Measurements from ENCODE around the gene AGAP1.
"Not testable (repeated sequence)": the region's sequence is repeated elsewhere in the genome, so short reads cannot be mapped to it uniquely, and the experiment has no call there.

AGAP1 gene

DNA sequence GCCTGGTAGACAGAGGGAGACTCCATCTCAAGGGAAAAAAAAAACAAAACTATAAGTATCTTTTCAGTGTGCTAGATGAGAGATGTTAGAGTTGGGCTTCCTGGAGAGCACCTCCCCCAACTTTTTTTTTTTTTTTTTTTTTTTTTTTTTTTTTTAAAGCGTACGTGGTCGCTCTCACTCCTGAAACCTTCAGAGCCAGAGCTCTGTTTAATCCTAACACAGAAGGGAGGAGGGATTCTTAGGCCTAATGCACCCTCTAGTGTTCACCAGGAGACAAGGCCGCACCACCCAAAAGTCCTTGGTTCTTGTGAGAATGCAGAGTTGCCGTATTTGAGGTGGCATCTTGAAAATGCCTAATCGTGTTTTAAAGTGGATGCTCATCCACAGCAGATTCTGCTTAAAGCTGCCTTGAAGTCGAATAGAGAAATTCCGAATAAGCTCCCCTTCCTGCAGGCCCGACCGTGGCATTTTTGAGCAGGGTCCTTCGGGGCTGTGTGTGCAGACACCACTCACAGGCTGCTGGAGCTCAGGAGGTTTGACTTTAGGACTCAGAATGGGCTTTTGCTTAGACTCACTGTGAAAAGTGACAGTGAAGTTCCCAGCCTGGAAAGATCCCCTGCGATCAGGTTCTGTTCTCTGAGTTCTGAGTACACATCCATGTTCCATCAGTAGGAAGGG is 252.6 kb downstream of the AGAP1 start:
- peak; percentile 55 to 71 (median 66) for DNase-seq

DNA sequence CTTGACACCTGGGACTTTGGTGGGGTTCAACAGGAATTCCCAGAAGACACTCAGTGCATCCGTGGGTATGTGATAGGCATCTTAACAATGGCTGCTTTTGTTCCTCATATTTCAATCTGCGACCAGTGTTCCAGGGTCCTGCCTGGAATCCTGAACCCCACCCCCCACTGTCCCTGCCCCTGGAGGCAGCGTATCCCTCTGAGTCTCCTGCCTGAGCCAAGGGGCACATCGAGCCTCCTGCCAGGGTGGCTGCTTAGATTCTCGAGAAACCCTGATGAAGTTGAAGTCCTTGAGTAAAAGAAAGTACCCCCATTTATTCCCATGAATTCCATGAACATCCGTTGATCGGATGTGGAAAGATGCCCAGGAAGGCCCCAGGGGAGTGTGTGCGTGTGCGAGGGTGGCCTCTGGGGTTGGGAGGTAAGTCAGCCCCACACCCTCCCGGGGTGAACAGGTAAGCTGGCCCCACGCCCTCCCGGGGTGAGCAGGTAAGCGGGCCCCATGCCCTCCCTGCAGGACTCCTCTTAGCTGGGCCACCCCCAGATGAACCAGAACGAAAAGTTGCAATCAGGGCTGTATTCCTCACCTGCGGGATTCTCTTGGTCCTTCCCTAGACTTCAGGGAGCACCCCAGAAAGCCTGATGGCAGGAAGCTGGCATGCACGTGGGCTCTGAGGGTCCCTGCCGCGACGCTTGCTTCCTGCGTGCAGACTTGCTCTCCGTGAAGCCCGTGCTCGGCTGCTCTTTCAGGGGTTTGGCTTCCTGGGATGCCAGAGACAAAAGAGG is 253.3 kb downstream of the AGAP1 start:
- DNase-seq, result no peak

DNA sequence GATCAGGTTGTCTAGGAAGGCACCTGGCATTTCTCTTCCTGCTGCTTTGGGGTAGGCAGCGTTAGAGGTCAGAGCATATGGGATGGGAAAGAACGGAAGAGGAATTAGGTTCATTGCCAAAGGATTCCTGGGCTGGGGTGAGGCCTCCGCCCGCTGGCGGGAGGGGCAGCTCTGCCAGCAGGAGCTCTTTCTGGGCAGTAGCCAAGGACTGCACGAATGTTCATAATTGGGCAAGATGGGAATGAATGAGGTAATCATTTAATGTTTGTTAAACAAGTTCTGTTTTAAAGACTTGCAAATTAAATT is 253.9 kb downstream of the AGAP1 start:
- no peak for DNase-seq

DNA sequence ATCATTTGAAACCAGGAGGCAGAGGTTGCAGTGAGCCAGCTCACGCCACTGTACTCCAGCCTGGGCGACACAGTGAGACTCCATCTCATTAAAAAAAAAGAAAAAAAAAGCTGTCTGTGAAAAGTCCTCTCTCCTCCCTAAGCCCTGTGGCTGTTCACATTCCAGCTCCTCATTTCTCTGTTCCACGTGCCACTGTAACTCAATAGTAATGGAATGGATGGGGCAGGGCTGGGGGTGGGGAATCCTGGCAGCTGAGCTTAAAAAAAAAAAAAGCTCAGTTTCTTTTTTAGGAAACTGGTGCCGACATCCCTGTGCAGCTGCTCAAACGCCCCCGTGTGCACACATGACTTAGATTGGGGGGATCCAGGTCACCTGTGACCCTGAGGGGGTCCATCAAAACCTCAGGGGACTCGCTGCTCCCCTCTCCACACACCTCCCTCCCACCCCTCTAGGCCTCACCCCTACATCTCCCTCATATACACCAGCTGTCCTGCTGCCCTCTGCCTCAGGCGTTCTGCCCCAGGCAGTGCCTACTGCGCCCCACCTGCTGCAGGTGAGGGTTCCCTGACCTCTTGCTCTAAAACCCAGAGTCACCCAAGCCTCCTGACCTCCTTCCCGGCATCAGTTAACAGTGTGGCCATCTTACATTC is 255.4 kb downstream of the AGAP1 start:
- no peak for DNase-seq

DNA sequence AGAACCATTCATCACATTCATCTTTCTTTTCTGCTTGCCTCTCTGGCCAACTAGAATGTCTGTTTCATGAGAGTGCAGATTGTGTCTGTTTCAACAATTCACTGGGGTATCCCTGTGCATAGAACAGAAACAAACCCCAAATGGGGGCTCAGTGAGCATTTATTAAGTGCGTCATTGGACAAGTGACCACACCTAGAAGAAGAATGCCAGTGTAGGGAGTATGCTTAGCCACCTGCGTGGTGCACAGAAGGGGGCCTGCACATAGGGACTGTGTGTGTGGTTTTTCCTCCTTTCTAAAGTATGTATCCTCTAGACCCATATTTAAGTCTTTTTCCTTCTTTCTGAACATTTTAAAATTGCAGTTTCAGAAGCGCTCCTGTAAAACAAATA is 255.9 kb downstream of the AGAP1 start:
- DNase-seq, result no peak

DNA sequence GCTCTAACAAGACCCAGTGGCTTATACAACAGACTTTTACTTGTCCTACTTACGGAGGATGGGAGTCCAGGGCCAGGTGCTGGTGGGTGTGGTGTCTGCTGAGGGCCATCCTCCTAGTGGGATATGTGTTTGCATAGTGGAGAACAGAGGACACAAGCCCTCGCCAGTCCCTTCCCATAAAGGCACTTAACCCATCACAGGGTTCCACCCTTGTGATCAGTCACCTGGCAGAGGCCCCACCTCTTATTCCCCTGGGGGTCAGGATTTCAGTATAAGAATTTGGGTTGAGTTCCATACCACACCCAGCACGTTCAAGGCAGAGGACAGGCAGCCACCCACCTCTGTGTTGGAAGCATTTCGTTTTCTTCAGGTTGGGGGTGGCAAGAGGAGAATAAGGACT is 259.0 kb downstream of the AGAP1 start:
- DNase-seq, result no peak

DNA sequence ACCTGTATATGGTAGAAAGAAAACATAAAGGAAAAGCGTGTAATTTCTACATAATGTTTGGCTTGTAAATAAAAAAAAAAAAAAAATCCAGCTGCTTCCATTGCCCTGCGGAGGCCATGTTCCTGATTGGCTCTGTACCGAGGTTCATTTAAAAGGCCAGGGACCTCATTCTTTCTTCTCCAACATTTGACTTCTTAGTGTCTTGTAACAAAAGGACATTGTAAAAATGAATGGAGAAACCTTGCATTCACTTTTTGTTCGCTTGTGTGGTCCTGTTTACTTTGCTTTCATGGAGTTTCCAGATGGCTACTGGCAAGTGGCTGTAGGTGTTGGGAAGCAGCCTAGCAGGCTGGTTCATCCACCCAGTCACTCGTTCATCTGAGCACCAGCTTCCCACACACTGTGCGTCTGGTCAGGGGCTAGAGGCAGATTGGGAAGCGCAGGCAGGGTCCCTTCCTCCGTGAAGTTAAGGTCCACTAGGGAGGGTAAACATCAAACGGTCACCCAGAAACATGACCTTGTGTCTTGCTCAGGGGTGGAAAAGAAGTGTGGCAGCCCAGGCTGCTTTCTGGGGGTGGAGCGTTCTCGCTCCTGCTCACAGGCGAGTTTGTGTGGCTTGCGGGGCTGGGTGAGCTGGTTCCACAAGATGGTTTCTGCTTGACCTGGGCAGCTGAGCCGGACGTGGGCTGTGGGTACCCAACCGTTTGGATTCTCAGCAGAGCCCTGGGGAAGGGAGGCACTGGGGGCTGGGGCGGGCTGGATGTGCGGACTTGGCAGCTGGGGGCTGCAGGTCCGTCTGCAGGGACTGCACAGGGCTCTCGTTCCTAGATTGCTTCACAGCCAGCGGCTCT is 260.7 kb downstream of the AGAP1 start:
- no peak for DNase-seq

DNA sequence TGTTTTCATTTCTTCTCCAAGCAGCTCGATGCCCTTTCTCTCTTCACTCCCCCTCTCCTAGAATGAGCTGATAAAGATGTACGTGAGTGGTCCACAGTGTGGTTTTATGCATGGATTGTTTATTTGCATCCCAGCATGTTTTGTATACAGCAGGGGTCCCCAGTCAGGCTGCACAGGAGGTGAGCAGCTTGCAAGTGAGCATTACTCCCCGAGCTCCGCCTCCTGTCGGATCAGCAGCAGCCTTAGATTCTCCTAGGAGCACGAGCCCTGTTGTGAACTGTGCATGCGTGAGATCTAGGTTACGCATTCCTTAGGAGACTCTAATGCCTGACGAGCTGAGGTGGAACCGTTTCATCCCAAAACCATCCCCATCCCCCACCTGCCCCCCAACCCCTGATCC is 262.6 kb downstream of the AGAP1 start:
- no peak for DNase-seq

DNA sequence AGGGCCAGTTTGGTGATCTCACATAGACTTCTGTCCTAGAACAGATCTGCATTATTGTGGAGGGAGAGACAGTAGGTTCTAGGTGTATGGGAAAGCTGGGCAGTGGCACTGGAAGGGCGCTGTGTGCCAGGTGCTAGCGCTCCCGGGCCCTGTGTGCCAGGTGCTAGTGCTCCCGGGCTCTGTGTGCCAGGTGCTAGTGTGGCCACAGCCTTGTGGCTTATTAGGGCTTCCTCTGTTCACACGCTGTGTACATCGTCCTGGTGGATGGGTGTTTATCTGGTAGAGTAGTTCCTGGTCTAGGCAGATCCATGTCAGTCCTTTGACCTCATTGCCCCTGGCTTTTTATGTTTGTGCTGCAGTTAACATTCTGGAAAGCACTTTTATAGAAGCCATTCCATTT is 263.4 kb downstream of the AGAP1 start:
- no peak for DNase-seq

DNA sequence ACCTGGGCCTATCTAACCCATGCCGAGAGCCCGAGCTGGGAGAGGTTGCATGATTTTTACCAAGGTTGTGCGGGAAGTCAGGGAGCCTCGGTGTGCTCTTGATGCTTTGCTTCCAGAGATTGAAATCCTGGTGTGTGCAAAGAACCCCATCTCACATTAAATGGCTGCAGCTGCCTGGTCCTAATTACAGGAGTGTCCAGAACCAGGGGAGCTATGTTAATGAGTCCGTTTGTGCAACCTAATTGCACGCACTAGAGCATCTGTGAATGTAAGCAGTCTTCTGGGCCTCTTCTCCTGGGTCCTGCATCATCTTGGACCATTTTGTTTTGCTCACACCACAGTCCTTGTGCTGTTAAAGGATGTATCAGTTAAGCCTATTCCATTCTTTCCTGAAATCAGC is 263.8 kb downstream of the AGAP1 start:
- no peak for DNase-seq

DNA sequence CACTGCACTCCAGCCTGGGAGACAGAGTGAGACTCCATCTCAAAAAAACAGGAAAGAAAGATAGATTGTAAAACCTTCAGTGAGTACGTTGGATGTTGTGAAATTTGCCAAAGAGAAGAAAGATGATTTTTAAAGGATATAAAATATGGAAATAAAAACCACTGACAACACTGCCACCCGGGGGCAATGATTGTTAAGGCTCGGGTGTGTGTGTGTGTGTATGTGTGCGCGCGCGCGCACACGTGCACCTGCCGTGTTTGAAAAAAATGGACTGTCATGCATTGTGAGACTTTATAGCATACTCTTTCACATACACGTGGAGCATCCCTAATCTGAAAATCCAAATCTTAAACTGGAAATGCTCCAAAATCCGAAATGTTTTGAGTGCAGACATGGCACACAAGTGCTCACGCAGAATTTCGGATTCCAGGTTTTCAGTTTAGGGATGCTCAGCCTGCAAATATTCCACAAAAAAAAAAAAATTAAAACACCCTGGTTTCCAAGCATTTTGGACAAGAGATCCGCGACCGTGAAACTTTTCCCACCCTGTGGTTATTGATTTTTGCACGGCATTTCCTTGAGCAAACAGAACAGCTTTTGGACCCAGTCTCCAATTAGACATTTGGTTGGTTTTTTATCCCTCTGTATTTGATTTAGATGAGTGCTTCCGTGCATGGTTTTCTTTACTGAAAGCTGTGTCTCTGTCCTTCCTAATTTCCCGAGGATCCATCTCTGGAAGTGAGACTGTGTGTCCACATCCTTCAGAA is 269.2 kb downstream of the AGAP1 start:
- DNase-seq, result no peak

DNA sequence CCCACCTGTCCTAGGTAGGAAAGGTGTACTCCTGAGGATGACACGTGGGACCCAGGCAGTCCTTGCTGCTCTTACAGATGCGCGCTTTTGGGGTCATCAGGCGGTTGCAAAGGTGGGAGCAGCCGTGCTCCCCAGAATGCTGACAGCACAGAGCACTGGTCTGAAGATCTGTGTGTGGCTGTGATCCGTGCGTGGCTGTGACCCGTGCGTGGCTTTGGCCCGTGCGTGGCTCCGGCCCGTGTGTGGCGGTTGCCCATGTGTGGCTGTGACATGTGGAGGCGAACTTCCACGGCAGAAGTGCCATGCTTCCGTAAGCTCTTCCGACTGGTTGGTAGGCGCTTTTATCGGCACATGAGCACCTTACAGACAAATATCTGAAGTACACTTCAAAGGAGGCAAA is 270.0 kb downstream of the AGAP1 start:
- no peak for DNase-seq

DNA sequence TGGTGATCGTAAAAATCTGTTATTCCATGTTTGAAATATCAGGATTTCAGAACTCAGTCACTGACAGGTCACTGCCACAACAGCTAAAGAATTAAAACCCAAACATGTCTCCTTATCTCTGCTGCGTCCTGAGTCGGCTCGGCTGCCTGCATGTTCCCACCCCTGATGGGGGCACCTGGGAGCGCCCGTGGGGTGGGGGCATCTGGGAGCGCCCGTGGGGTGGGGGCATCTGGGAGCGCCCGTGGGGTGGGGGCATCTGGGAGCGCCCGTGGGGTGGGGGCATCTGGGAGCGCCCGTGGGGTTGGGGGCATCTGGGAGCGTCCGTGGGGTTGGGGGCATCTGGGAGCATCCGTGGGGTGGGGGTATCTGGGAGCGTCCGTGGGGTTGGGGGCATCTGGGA is 270.6 kb downstream of the AGAP1 start:
- not testable (repeated sequence) for DNase-seq

DNA sequence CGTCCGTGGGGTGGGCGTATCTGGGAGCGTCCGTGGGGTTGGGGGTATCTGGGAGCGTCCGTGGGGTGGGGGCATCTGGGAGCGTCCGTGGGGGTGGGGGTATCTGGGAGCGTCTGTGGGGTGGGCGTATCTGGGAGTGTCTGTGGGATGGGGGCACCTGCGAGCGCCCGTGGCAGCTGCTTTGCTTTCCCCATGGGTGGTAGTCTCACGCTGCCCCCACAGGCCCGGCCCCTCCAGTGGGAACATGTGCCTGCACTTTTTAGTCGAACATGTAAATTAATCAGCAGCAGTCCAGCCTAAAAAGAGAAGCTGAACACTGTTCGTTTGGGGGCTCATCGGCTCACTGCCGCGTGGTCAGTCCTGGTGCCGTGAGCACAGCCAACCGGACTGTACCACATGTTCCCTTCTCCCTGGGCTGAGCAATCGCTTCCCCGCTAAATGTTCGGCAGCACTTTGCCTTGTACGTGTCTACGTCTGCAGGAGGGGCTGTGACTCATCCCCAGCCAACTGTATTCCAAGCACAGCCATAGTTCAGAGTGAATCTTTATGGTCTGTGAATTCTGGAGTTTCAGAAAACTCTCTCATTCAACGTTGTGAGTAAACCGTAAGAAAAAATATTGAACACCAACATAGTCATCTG is 271.5 kb downstream of the AGAP1 start:
- no peak for DNase-seq

DNA sequence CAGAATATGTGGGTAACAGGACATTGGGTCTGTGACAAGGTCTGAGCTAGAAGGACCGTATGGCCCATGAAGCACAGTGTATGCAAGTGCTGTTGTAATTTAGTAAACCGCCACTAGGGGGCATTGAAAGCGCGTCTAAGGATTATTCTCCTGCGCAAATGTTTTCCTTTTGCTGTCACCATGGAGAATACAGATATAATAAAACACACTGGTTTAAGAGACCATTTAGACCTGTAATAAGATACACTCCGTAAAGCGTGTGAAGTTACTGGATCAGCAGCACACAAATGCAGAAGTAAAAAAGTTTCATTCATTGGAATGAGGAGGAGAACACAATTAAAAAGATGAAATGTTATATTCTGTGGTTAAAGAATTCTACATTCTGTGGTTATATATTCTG is 272.4 kb downstream of the AGAP1 start:
- DNase-seq, result peak; percentile 72 to 79 (median 77)

DNA sequence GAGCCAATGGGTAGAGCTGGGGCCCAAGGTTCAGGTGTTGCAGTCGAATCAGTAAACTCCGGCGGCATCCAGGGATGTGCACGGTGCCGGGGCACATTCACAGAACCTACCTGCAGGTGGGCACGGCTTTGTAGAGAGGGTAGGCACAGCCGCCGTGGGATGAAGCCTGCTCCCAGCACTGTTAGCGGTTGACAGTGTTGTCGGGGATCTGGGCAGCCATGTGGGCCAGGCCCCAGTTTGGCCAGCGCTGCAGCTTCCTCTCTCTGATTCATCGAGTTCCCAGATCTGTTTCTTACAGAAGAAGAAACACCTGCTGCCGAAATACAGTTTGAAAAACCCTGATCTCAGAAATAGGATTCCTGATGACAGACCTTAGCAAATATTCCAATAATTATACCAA is 274.8 kb downstream of the AGAP1 start:
- DNase-seq, result no peak

DNA sequence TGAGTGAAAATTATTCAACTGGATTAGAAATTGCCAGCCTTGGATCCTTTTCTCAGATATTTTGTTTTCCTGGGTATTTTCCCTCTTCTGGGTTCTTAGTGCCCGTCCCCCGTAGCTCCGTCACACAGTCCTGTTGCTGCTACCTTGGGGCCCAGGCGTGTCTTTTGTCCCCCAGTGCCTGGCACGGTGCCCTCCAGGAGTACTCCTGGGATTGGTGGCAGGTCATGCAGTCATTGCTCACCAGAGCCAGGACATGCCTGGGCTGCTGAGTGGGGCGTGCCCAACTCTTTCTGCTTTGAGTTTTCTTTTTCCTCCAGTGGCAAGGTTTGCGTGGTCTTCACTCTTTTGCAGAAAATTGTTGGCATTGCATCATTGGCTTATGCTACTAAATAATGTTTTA is 275.2 kb downstream of the AGAP1 start:
- no peak for DNase-seq

DNA sequence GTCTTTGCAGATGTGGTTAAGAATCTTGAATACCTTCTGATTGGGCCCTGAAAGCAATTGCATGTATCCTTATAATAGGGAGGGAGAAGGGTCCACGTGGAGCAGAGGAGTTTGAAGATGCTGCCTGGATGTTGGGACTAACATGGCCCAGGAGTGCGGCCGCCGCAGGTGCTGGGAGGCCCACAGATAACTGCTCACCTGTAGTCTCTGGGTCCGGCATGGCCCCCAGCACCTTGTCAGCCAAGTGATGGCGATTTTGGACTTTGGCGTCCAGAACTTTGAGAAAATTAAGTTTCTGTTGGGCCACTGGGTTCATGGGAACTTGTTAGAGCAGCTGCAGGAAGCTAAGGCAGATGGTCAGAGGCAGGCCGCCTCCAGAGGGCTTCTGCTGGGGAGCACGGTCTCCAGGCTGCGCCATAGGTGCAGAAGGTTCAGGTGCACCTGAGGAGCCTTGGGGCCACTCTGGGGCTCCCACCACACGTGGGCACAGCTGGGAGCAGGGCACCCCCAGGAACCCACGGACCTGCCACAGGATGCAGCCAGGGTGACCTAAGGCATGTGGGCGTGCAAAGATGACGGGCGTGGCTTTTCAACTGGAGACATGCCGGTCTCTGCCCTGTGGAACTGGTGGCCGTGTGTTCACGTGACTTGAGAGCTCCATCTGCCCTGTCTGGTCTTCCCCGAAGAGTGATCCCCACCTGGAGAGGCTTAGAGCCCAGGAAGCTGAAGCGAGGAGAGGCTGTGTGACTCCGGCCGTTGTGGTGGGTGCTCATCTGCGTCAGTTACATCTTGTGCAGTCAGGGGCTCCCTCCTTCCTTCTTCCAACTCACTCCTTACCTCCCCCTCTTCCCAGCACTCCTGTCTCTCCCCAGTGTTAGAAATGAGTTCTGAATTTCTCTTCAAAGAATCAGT is 277.3 kb downstream of the AGAP1 start:
- DNase-seq, result no peak

DNA sequence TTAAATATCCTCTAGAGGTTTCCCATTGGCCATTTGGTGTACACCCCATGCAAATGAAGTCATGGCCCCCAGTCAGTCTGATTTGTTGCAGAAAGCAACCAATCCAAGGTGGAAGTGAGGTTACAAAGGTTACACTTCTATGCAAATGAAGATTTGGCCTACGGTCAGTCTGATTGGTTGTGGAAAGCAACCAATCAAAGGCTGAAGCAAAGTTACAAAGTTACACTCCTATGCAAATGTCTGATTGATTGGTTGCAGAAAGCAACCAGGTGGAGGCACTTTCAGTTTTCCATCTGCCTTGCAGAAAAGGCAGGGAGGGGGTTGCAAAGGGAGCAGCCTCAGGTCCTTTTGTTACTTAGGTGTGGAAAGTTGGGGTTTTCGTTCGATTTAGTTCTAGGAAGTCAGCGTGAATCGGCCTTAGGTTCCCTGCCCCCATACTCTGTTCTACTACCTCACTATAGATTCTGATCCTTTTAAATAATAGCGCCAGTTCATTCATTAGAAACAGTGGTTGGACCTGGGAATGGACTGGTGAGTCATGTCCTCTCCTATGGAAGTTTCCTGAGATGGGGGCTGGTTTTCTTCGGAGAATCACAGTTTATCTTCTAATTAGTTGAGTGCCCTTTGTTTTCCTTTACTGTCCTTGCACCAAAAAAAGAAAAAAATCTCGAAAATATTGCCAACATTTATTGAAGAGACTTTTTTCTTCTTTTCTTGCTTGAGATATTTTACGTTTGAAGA is 279.5 kb downstream of the AGAP1 start:
- no peak for DNase-seq

DNA sequence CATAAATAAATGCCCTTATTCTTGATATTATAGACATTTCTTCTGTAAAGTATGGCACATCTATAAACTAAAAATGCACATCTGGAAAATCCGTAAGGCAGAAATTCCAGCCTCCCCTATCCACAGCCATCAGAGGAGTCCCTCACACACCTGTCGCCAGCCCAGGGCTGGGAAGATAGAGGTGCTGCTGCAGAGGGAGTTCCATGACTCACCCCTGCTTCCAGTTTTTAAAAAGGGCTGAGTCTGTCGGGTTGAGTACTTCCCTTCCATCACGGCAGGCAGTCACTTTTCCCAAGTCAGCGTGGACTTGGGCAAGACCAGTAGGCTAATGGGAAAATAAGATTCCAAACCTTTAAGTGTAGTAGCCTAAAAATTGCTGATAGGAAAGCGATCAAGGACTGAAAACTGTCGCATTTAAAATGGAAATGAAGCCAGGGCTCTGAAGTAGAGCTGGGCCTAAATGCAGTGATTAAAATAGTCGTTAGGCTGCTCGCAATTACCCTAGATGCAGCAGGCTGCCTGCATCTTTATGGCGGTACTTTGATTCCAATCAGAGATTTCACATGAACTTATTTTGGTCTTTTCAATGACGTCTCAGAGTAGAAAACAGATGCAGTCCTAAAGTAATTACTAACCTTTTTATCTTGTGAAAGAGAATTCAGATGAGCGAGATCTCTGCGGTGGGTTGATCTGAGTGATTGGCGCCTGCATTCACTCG is 280.5 kb downstream of the AGAP1 start:
- no peak for DNase-seq
